Upper lobe of left lung (tissue), 4 donors: Measurements from ENCODE around the gene BOC.

Experiments
- CTCF ChIP-seq, 6 experiments: fragments of 450-650 bp in 4 of 6; fragments of 200-600 bp in 2 of 6; sonication (generic) in 2 of 6; IDR thresholded peaks; one replicate each; pipeline ENCODE4 v1.5.1; 2016 to 2019; ENCODE audit warnings: antibody characterized with exemption in 6 of 6
- POLR2A ChIP-seq, 4 donors: fragments of 450-650 bp; IDR thresholded peaks; one replicate each; pipeline ENCODE4 v1.5.1; 2016 to 2017; ENCODE audit warnings: antibody characterized with exemption in 4 of 4, mild to moderate bottlenecking in 2 of 4
- POLR2AphosphoS5 ChIP-seq, 2 donors: sonication (generic); formaldehyde crosslinking; IDR thresholded peaks; one replicate each; pipeline ENCODE4 v1.5.1; 2017; ENCODE audit warnings: antibody characterized with exemption in 2 of 2

GRCh38 chr3:113304102-113304501, 92.7 kb downstream of the BOC start:
- TF ChIP-seq CTCF (IDR thresholded peaks at IDR 0.05) (no peak), POLR2A (IDR thresholded peaks at IDR 0.05) (no peak), POLR2AphosphoS5 (IDR thresholded peaks at IDR 0.05) (no peak)
